OCI-LY3 (cell line): ENCODE measurements around the gene GOLGA8J.
"Not testable (repeated sequence)": the region's sequence is repeated elsewhere in the genome, so short reads cannot be mapped to it uniquely, and the experiment has no call there.

Source experiments
- H2AFZ ChIP-seq: fragments of 200-600, 300-600 bp; shearing (Covaris generic); 2 replicates; pipeline ENCODE4 v1.6.0; 2014; ENCODE audit warnings: antibody characterized with exemption, low read depth, low read length
- H3K27ac ChIP-seq: fragments of 200-600, 300-600 bp; sonication (generic); 2 replicates; pipeline ENCODE4 v1.5.1; 2014; ENCODE audit warnings: mild to moderate bottlenecking, low read length, moderate library complexity, mixed read lengths
- H3K27me3 ChIP-seq: fragments of 200-600, 300-600 bp; sonication (generic); 2 replicates; pipeline ENCODE4 v1.6.1; 2014; ENCODE audit warnings: low read depth, low read length, mixed read lengths
- H3K36me3 ChIP-seq: fragments of 200-600, 300-600 bp; sonication (generic); replicated peaks from 2 replicates; pipeline ENCODE3; 2014; ENCODE audit warnings: low read depth, low read length, mixed read lengths
- H3K4me1 ChIP-seq: fragments of 300-600, 200-600 bp; sonication (generic); 2 replicates; pipeline ENCODE4 v1.6.1; 2014; ENCODE audit warnings: low read length, mixed read lengths
- H3K4me2 ChIP-seq: fragments of 200-600, 300-600 bp; sonication (generic); 2 replicates; pipeline ENCODE4 v1.6.1; 2014; ENCODE audit warnings: low read length, mixed read lengths
- H3K4me3 ChIP-seq: fragments of 300-600, 200-600 bp; sonication (generic); 2 replicates; pipeline ENCODE4 v1.5.1; 2014; ENCODE audit warnings: antibody characterized with exemption, mild to moderate bottlenecking, low read length, moderate library complexity
- H3K79me2 ChIP-seq: fragments of 300-600, 200-600 bp; shearing (Covaris generic); 2 replicates; pipeline ENCODE4 v1.6.1; 2014; ENCODE audit warnings: mild to moderate bottlenecking, low read length, mixed read lengths
- H3K9ac ChIP-seq: fragments of 300-600, 200-600 bp; shearing (Covaris generic); 2 replicates; pipeline ENCODE4 v1.6.0; 2014; ENCODE audit warnings: mild to moderate bottlenecking, low read length, moderate library complexity
- H3K9me3 ChIP-seq: fragments of 200-600, 300-600 bp; shearing (Covaris generic); 2 replicates; pipeline ENCODE4 v1.6.1; 2014; ENCODE audit warnings: low read length, mixed read lengths; ENCODE audit not compliant: insufficient read depth
- H4K20me1 ChIP-seq: fragments of 200-600, 300-600 bp; sonication (generic); 2 replicates; pipeline ENCODE4 v1.6.1; 2016; ENCODE audit warnings: low read length, mixed read lengths; ENCODE audit not compliant: insufficient read depth

Gene GOLGA8J

DNA sequence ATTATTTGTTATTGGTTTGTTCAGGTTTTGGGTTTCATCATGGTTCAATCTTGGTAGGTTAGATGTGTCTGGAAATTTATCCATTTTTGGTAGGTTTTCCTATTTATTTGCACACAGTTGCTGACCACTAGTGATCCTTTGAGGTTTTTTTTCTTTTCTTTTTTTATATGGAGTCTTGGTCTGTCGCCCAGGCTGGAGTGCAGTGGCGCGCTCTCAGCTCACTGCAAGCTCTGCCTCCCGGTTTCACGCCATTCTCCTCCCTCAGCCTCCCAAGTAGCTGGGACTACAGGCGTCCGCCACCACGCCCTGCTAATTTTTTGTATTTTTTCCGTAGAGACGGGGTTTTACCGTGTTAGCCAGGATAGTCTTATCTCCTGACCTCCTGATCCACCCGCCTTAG, 20.1 kb downstream of the GOLGA8J start:
- not testable (repeated sequence) for H3K4me3 ChIP-seq, H3K79me2 ChIP-seq, H3K27ac ChIP-seq, H3K4me2 ChIP-seq, H3K9me3 ChIP-seq, H3K9ac ChIP-seq, H3K4me1 ChIP-seq, H3K27me3 ChIP-seq, H4K20me1 ChIP-seq, H3K36me3 ChIP-seq, H2AFZ ChIP-seq

GRCh38 chr15:30103941-30104507, 21.3 kb downstream of the GOLGA8J start:
- peak overlapping the region; percentile 32; the same call in 1 of the 2 replicates for H3K4me2 ChIP-seq
- H3K27me3 ChIP-seq: not testable (repeated sequence)

DNA sequence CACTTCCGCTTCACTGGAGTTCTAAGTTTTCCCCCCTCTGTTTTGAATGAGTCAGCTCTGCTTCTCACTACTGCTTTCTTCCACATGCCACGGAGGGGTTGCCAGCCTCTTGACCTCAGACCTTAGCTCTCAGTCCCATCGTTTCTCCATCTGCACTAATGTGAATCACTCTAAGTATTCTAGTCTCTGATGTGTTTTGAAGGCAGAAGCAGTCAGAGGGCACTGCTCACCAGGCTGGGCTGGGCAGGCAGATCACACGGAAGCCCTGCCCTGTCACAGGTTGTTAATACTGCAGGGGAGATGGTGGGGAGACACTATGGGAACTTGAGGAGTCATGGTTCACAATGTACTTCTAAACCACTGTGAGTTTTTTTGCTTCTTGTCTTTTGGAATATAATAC, 27.8 kb downstream of the GOLGA8J start:
- not testable (repeated sequence) for H3K36me3 ChIP-seq, H3K9ac ChIP-seq, H3K27me3 ChIP-seq, H4K20me1 ChIP-seq, H3K4me1 ChIP-seq, H2AFZ ChIP-seq, H3K9me3 ChIP-seq, H3K4me2 ChIP-seq, H3K27ac ChIP-seq, H3K79me2 ChIP-seq, H3K4me3 ChIP-seq

More at GRCh38 chr15:30103941-30104507, 21.3 kb downstream of the GOLGA8J start:
- not testable (repeated sequence) for H2AFZ ChIP-seq, H3K4me1 ChIP-seq, H3K79me2 ChIP-seq, H3K27ac ChIP-seq, H4K20me1 ChIP-seq, H3K36me3 ChIP-seq, H3K9me3 ChIP-seq
- peak overlapping the region; percentile 55; the same call in 1 of the 2 replicates for H3K9ac ChIP-seq
- H3K4me3 ChIP-seq: peak overlapping the region; percentile 75

GRCh38 chr15:30130066-30130465, 47.3 kb downstream of the GOLGA8J start:
- H3K4me1 ChIP-seq, H4K20me1 ChIP-seq, H3K9ac ChIP-seq, H3K27me3 ChIP-seq, H3K27ac ChIP-seq, H3K4me2 ChIP-seq, H2AFZ ChIP-seq, H3K36me3 ChIP-seq, H3K79me2 ChIP-seq, H3K9me3 ChIP-seq, H3K4me3 ChIP-seq: not testable (repeated sequence)

DNA sequence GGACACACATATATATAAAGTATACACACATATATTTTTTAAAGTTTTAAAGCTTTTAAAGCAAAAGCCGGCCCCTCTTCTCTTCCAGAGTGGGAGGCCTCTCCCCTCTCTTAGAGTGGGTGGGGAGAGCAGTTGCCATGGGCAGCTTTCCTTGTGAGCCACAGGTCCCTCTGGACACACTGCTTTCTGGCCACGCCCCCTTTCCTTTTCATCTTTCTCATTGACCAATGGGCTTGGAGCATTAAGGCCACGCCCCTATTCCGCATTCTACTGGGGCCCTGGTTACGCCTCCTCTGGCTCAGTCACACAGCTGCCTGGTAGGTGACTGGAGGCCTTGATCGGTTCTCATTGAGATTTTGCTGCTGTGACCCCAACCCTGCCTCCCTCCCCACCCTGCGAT, 52.0 kb downstream of the GOLGA8J start, which contains the start of gene GOLGA8T:
Gene GOLGA8T, plus strand, starts transcription at position 301 of the 400 bp plus-strand sequence. Its CDS starts 98 bp downstream, at position 399.
- not testable (repeated sequence) for H3K4me3 ChIP-seq, H3K27me3 ChIP-seq, H3K9me3 ChIP-seq, H2AFZ ChIP-seq, H3K27ac ChIP-seq, H3K4me1 ChIP-seq, H3K9ac ChIP-seq, H3K36me3 ChIP-seq, H4K20me1 ChIP-seq, H3K4me2 ChIP-seq, H3K79me2 ChIP-seq
